ENCODE results near the gene CCDC159. TPM values are rescaled to one million over a fixed set of nuclear protein-coding genes. Genes with fewer than 3 reads are reported as not detected.

Gene CCDC159
- total and polyA plus RNA-seq, 2 of the 13 experiments (the other 11 are each of a cell fraction or from before 2014, with no cell fraction given) = 1.7 to 6.3 TPM

- TF ChIP-seq ZNF460 (CRISPR knock-in tag; IDR thresholded peaks at IDR 0.05; ENCODE audit: borderline replicate concordance) (no peak), HMGXB4 (CRISPR knock-in tag; IDR thresholded peaks at IDR 0.05; ENCODE audit: borderline replicate concordance in 1 of 2, low read depth in 1 of 2) (peak; percentile 22 to 32; a peak in 1 of 4 replicates), ZNF430 (CRISPR knock-in tag; IDR thresholded peaks at IDR 0.05) (no peak), CEBPB (IDR thresholded peaks at IDR 0.05; ENCODE audit: borderline replicate concordance, low read depth, low read length) (peak; percentile 83), POLR2G (IDR thresholded peaks at IDR 0.05; ENCODE audit: low read depth, low read length) (peak; percentile 89), REPIN1 (CRISPR knock-in tag; IDR thresholded peaks at IDR 0.05; ENCODE audit: borderline replicate concordance, low read depth) (no peak), SMARCE1 (IDR thresholded peaks at IDR 0.05; ENCODE audit: borderline replicate concordance) (no peak), ZNF10 (CRISPR knock-in tag; IDR thresholded peaks at IDR 0.05; ENCODE audit: borderline replicate concordance, low read depth) (no peak), ZSCAN29 (CRISPR knock-in tag; conservative IDR thresholded peaks at IDR 0.05) (no peak), PCBP2 (optimal IDR thresholded peaks at IDR 0.05; ENCODE audit: low read depth, low read length, poor library complexity, severe bottlenecking) (no peak), CENPBD1 (CRISPR knock-in tag; IDR thresholded peaks at IDR 0.05; ENCODE audit: borderline replicate concordance, low read depth) (no peak), YEATS4 (CRISPR knock-in tag; IDR thresholded peaks at IDR 0.05; ENCODE audit: borderline replicate concordance) (peak; percentile 75), ERF (CRISPR knock-in tag; IDR thresholded peaks at IDR 0.05) (peak; percentile 63; the same call in 1 of the 2 replicates), FOXK2 (IDR thresholded peaks at IDR 0.05) (no peak), ATM (IDR thresholded peaks at IDR 0.05; ENCODE audit: borderline replicate concordance) (no peak), ZNF550 (CRISPR knock-in tag; IDR thresholded peaks at IDR 0.05; ENCODE audit: borderline replicate concordance) (peak; percentile 91; the same call in 1 of the 2 replicates), SNRNP70 (IDR thresholded peaks at IDR 0.05; ENCODE audit: low read depth, low read length) (no peak), HNRNPL (IDR thresholded peaks at IDR 0.05; ENCODE audit: low read depth, low read length) (0 out of 2 replicates have a peak, but pooled peaks have one; percentile 44), ZNF546 (CRISPR knock-in tag; conservative IDR thresholded peaks at IDR 0.05) (peak; percentile 90; the same call in 1 of the 2 replicates), ARID3A (IDR thresholded peaks at IDR 0.05; ENCODE audit: low read depth, low read length) (0 out of 2 replicates have a peak, but pooled peaks have one; percentile 15), ZNF234 (CRISPR knock-in tag; conservative IDR thresholded peaks at IDR 0.05) (no peak), ZNF713 (CRISPR knock-in tag; IDR thresholded peaks at IDR 0.05) (0 out of 2 replicates have a peak, but pooled peaks have one; percentile 56), ZNF225 (CRISPR knock-in tag; IDR thresholded peaks at IDR 0.05) (peak; percentile 90), ZNF260 (CRISPR knock-in tag; IDR thresholded peaks at IDR 0.05; ENCODE audit: borderline replicate concordance, low read depth) (no peak)
- TF ChIP-seq, protein P1, sequence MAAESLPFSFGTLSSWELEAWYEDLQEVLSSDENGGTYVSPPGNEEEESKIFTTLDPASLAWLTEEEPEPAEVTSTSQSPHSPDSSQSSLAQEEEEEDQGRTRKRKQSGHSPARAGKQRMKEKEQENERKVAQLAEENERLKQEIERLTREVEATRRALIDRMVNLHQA (CRISPR knock-in tag; IDR thresholded peaks at IDR 0.05) = no peak
These were observed 28.3 kb downstream of the CCDC159 start, which contains the start of gene SWSAP1 (continued) for GRCh38 chr19:11374433-11375142.
